Measurements from ENCODE around the gene PABPC3.

GRCh38 chr13:25141042-25141441, 45.1 kb downstream of the PABPC3 start:
- TF ChIP-seq, protein P1, sequence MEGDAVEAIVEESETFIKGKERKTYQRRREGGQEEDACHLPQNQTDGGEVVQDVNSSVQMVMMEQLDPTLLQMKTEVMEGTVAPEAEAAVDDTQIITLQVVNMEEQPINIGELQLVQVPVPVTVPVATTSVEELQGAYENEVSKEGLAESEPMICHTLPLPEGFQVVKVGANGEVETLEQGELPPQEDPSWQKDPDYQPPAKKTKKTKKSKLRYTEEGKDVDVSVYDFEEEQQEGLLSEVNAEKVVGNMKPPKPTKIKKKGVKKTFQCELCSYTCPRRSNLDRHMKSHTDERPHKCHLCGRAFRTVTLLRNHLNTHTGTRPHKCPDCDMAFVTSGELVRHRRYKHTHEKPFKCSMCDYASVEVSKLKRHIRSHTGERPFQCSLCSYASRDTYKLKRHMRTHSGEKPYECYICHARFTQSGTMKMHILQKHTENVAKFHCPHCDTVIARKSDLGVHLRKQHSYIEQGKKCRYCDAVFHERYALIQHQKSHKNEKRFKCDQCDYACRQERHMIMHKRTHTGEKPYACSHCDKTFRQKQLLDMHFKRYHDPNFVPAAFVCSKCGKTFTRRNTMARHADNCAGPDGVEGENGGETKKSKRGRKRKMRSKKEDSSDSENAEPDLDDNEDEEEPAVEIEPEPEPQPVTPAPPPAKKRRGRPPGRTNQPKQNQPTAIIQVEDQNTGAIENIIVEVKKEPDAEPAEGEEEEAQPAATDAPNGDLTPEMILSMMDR (IDR thresholded peaks at IDR 0.05; ENCODE audit: insufficient read depth, low read length, poor library complexity, severe bottlenecking), result no peak
- no peak for TF ChIP-seq EZH2phosphoT487 (conservative IDR thresholded peaks at IDR 0.05; ENCODE audit: low read length)
